ENCODE results near the gene LGALS7. TPM values are rescaled to one million over a fixed set of nuclear protein-coding genes. Genes with fewer than 3 reads are reported as not detected.
A peak's percentile ranks its signal among the peaks of the same experiment; 100 is the strongest.

The LGALS7 gene
- total RNA-seq, 1 donor from 2014 or later = not detected

- no peak for DNase-seq (ENCODE audit: low spot score)
- intact Hi-C loops (cut with DNase I) = no loop called here
These were observed 42.4 kb downstream of the LGALS7 start for GRCh38 chr19:38730731-38731589.

DNA sequence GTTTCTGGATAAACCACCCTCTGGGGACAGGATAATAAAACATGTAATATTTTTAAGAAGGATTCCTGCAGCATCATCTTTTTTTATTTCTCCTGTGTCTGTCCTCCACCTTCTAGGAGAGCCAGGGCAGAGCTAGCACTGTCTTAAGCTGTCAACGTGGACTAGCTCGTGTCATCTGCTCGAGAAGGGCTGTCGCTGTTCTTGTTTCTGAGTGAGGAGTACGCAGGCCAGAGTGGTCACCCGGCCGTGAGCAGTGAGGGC, 42.9 kb downstream of the LGALS7 start:
- intact Hi-C loops (cut with DNase I) = no loop called here
- DNase-seq (ENCODE audit: low spot score) = no peak

GRCh38 chr19:38729653-38730469, 43.5 kb downstream of the LGALS7 start:
- DNase-seq (ENCODE audit: low spot score) = no peak
- intact Hi-C loops (cut with DNase I) = loop anchor here (5.0 kb wide), 1 partner anchor 102 kb away; the partner anchor contains the start of gene ECH1

DNA sequence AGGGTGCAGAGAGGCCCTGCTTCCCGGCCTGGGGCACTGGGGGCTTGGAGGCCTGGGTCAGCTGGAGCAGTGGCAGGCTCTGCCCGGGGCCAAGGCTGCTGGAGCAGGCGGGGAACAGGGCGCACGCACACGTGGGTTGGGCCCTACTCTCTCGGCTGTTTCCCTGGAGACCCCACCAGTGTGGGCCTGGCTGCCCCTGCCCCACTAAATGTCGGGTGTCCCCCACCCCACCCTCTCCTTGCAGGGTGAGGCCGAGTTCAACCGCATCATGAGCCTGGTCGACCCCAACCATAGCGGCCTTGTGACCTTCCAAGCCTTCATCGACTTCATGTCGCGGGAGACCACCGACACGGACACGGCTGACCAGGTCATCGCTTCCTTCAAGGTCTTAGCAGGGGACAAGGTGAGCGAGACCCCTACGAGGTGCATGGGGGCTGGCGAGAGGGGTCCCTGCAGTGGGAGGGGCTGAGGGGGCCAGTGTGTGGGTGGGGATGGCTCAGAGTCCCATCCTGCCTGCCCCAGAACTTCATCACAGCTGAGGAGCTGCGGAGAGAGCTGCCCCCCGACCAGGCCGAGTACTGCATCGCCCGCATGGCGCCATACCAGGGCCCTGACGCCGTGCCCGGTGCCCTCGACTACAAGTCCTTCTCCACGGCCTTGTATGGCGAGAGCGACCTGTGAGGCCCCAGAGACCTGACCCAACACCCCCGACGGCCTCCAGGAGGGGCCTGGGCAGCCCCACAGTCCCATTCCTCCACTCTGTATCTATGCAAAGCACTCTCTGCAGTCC, 44.4 kb downstream of the LGALS7 start:
- intact Hi-C loops (cut with DNase I) = loop anchor here (5.0 kb wide), 1 partner anchor 103 kb away; the partner anchor contains the start of gene ECH1
- DNase-seq (ENCODE audit: low spot score) = no peak

- intact Hi-C loops (cut with DNase I) = loop anchor here (5.0 kb wide), 1 partner anchor 104 kb away; the partner anchor contains the start of gene ECH1
- no peak for DNase-seq (ENCODE audit: low spot score)
These were observed 45.3 kb downstream of the LGALS7 start for GRCh38 chr19:38727868-38728660.

GRCh38 chr19:38727306-38727867, 45.9 kb downstream of the LGALS7 start:
- no peak for DNase-seq (ENCODE audit: low spot score)
- intact Hi-C loops (cut with DNase I) = loop anchor here (5.0 kb wide), 1 partner anchor 105 kb away; the partner anchor contains the start of gene ECH1

- intact Hi-C loops (cut with DNase I) = loop anchor here (5.0 kb wide), 1 partner anchor 105 kb away; the partner anchor contains the start of gene ECH1
- DNase-seq (ENCODE audit: low spot score) = no peak
These were observed 46.5 kb downstream of the LGALS7 start for GRCh38 chr19:38726761-38727301.

DNA sequence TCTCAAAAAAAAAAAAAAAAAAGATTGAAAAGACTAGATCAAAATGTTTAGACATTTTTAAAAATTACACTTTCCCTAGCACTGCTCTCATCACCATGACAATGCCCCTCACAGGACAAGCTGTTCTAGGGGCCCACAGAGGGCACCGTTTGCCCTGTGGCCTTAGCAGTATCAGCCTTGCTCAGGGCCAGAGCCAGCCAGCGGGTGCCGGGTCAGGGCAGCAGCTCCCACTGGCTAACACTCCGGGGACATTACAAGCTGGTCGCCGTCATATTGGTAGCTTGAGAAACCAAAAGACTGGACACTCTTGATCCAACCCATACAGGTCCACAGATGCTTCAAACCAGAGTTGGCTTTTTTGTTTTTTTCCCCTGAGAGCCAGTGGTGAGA, 47.0 kb downstream of the LGALS7 start:
- intact Hi-C loops (cut with DNase I) = loop anchor here (5.0 kb wide), 1 partner anchor 106 kb away; the partner anchor contains the start of gene ECH1
- no peak for DNase-seq (ENCODE audit: low spot score)

GRCh38 chr19:38725469-38726283, 47.6 kb downstream of the LGALS7 start:
- no peak for DNase-seq (ENCODE audit: low spot score)
- intact Hi-C loops (cut with DNase I) = loop anchor here (5.0 kb wide), 1 partner anchor 107 kb away; the partner anchor contains the start of gene ECH1

DNA sequence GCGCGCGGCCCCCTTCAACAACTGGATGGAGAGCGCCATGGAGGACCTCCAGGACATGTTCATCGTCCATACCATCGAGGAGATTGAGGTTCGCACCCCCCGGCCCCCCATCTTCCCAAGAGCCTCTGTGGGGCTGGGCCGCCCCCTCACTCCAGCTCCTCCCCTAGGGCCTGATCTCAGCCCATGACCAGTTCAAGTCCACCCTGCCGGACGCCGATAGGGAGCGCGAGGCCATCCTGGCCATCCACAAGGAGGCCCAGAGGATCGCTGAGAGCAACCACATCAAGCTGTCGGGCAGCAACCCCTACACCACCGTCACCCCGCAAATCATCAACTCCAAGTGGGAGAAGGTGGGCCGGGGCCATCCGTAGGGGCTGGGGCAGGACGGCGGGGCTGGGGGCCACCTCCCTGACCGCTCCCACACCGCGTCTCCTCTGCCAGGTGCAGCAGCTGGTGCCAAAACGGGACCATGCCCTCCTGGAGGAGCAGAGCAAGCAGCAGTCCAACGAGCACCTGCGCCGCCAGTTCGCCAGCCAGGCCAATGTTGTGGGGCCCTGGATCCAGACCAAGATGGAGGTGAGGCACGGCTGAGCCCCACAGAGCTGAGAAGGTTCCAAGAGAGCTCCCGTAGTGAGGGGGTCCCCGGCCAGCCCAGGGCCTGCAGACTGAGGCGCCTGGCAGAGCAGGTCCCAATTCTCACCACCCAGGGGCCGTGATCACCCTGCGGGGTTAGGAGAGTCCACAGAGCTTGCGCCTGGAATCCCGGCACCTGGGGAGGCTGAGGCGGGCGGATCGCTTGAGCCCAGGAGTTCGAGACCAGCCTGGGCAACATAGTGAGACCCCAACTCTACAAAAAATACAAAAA, 49.1 kb downstream of the LGALS7 start:
- intact Hi-C loops (cut with DNase I) = no loop called here
- DNase-seq (ENCODE audit: low spot score) = no peak

- intact Hi-C loops (cut with DNase I) = no loop called here
- no peak for DNase-seq (ENCODE audit: low spot score)
These were observed 49.7 kb downstream of the LGALS7 start for GRCh38 chr19:38723606-38723965.

GRCh38 chr19:38722947-38723605, 50.2 kb downstream of the LGALS7 start:
- intact Hi-C loops (cut with DNase I) = no loop called here
- DNase-seq (ENCODE audit: low spot score) = no peak

GRCh38 chr19:38721979-38722773, 51.1 kb downstream of the LGALS7 start:
- intact Hi-C loops (cut with DNase I) = no loop called here
- DNase-seq (ENCODE audit: low spot score) = peak; percentile 85

GRCh38 chr19:38721496-38721895, 51.8 kb downstream of the LGALS7 start:
- DNase-seq (ENCODE audit: low spot score) = no peak
- intact Hi-C loops (cut with DNase I) = no loop called here

Measured in cardiac septum (tissue), 1 donor.